GM15510 (cell line): ENCODE data around the gene WNT9B.

Source experiments
- POLR2A ChIP-seq: IDR thresholded peaks from 3 replicates; pipeline ENCODE4 v1.6.1; 2011; ENCODE audit warnings: borderline replicate concordance; ENCODE audit not compliant: insufficient read length; ENCODE audit errors: extremely low read depth

WNT9B gene

DNA sequence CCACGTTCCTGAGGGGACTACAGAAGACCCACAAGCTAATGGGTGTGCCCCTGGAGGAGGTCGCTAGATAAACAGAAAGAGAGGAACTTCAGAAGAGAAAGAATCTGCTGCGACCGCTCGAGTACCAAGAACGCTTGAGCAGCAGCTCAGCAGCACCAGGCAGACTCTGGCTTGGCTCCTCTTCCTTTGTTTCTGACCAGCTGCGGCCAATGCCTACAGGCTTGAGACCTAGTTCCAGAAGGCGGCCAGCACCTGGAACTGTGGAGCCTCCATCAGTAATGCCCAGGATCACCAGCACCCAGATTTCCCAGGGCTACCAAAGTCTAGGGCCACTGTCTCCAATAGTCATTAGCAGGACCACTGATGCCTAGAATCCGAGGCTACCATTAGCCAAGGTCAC lies 45.6 kb downstream of the WNT9B start:
- TF ChIP-seq POLR2A = no peak

DNA sequence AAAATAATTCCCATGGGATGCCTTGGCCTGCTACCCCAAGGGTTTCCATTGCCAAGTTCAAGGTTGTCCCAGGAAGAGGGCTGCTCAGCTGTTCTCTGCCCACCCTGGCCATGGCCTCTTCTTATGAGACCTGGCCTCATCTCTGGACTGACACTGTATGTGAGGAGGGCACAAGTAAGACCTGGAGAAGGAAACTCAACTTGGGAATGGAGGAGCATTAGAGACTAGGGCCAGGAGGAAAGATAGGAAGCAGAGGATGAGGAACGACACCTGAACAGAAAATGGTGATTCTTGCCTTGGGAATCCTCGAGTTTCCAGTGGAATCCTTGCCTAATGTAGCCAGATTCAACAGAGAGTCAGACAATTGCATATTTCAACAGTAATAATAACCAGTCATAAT lies 47.0 kb downstream of the WNT9B start:
- no peak for TF ChIP-seq POLR2A

DNA sequence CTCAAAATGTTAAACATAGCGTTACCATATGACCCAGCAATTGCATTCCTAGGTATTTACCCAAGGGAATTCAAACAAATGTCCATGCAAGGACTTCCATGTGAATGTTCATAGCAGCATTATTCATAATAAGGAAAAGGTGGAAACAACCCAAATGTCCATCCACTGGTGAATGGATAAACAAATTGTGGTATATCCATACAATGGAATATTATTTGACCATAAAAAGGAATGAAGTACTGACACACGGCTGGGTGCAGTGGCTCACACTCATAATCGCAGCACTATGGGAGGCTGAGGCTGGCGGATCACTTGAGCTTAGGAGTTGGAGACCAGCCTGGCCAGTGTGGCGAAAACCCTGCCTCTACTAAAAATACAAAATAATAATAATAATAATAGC lies 47.5 kb downstream of the WNT9B start:
- no peak for TF ChIP-seq POLR2A

DNA sequence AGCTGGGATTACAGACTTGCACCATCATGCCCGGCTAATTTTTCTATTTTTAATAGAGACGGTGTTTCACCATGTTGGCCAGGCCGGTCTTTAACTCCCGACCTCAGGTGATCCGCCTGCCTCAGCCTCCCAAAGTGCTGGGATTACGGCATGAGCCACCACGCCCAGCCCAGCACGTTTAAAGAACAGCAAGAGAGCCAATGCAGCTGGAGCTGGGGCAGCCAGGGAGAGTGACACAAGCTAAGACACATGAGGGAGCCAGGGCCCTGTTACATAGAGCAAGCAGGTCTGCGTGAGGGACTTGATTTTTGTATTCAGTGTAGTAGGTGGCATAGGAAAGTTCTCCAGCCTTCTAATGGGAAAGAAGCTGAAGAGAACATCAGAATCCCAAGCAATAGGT lies 49.9 kb downstream of the WNT9B start:
- no peak for TF ChIP-seq POLR2A

DNA sequence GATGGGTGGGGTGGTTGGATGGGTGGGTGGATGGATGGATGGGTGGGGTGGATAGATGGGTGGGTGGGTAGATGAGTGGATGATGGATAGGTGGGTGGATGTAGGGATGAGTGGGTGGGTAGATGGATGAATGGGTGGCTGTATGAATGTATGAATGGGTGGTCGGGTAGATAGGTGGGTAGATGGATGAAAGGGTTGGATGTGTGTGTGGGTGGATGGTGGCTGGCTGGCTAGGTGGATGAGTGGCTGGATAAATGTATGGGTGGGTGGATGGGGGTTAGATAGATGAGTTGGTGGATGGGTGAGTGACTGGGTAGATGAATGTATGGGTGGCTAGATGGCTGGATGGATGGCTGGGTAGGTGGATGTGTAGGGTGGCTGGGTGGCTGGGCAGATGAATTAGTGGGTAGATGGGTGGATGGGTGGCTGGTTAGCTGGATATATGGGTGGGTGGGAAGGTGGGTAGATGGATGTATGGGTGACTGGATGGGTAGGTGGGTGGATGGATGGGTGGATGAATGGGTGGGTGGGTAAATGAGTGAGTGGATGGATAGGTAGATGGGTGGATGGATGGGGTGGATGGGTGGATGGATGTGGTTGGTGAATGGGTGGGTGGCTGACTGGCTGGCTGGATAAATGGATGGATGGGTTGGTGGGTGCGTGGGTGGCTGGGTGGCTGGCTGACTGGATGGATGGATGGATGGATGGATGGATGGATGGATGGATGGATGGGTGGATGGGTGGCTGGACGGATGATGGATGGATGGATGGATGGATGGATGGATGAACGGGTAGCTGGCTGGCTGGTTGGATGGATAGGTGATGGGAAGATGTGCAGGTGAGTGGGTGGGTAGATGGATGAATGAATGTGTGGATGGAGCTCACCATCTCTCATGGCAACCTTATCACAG lies 52.6 kb downstream of the WNT9B start:
- TF ChIP-seq POLR2A = no peak

DNA sequence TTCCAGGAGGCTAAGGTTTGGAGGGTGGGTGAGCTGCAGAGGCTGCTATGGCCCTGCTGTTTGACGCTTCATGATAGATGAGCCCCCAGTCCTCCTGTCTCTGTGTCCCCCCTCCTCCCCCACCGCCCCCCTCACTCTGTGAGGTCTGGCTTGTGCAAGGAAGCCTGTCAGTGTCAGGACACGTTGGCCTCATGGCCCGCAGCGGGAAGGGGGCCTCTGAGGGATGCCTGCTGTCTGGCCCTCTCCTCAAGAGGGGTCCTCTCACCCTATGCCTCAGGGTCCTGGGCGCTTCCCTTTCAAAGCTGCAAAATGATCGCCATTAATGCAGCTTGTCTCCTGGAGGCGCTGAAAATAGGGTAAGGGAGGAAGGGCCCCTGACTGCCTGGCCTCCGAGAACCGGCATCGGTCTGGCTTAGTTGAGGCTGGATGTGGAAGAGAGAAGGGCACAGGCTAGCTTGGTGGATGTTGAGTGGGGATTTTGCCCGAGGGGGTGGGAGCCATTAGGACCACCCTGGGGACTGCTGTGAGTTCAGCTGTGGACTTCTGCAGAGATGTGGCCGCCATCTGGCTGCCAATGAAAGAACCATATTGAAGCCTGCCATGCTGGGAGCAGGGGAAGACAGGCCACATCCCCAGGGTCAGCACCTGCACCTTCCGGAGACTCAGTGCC lies 56.8 kb downstream of the WNT9B start:
- TF ChIP-seq POLR2A = no peak

DNA sequence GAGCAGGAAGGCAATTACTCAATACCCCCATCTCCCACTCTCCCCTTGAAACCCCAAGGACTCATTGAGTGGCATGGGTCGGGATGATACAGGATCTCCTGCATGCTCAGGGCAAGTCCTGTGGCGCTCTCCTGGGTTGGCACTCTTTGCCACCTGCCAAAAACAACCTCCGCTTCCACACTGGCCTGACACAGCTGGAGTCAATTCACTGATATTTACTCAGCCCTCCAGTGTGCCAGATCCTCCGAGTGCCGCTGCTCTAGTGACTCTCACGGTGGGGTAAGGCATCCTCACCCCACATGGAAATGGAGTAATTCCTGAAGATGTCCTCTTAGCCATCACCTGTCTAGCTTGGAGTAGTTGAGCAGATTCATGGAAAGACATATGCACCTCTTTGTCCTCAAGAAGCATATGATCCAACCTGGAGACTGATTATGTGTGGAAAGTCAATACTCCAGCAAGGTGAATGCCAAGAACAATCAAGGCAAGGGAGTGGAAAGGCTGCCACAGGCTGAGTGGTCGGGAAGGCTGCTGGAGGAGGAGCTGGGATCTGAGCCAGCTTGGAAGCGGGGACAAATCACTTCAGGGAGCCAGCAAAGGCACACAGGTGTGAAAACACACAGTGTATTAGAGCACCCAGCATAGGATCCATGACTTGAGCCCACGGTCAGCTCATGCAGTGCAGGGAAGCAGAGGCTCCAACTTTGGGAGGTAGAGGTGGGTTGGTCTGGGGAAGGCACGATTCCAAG lies 59.0 kb downstream of the WNT9B start:
- no peak for TF ChIP-seq POLR2A

DNA sequence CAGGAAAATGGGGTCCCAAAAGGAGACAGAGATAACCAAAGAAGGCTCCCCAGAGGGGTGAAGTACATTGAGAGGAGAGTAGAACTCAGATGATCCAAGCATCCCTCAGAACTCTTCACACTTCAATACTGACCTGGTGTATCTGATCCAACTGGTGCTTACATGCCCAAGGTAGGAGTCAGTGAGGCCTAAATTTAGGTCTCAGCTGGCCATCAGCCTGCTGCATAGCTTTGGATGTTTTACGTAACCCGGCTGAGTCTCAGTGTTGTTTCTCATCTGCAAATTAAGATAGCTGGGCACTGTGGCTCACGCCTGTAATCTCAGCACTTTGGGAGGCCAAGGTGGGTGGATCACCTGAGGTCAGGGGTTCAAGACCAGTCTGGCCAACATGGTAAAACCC lies 59.9 kb downstream of the WNT9B start:
- no peak for TF ChIP-seq POLR2A

DNA sequence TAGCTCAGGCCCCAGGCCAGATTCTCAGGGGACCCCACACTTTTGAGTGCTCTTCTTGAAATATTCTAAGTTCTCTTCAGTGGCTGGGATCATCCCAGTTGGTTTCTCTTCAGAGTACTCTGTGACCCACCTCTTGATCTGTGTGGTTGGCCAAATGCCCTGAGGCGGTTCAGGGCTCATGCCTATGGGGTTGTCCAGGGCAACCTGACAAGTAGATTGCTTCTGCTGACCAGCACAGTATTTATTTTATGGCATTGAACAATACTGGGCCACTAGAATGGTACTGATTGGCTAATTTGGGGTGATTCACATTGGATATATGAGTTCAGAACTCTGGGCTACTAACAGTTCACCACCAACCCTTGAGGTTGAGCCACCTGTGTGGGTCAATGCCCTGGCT lies 64.2 kb downstream of the WNT9B start:
- TF ChIP-seq POLR2A = no peak

DNA sequence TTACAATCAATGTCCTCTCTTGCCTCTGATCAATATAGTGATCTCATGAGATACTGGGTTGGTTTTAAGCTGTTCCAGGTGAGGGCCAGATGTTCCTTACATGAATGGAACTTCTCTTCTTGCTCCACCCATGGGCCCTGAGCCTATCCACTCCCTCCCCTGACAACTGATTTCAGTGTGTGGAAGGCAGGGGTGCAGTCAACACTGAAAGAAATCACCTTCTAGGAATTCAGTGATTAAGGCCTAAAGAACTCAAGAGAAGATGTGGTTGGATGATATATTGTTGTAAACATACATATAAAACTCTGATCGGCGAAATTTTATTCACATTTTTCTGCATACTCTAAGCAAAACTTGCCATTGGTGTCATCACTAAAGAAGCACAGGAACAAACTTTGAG lies 64.8 kb downstream of the WNT9B start:
- no peak for TF ChIP-seq POLR2A

DNA sequence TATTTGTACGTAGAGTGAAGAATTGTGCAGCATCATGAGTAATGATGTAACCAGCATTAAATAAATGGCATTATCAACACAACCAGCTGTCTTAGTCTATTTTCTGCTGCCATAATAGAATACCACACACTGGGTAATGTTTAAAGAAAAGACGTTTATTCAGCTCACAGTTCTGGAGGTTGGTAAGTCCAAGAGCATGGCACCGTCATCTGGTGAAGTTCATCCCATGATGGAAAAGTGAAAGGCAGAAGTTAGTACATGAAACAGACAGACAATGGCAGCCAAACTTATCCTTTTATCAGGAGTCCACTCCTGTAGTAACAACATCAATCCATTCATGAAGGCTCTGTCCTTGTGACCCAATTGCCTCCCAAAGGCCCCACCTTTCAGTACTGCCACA lies 65.2 kb downstream of the WNT9B start:
- TF ChIP-seq POLR2A = no peak

DNA sequence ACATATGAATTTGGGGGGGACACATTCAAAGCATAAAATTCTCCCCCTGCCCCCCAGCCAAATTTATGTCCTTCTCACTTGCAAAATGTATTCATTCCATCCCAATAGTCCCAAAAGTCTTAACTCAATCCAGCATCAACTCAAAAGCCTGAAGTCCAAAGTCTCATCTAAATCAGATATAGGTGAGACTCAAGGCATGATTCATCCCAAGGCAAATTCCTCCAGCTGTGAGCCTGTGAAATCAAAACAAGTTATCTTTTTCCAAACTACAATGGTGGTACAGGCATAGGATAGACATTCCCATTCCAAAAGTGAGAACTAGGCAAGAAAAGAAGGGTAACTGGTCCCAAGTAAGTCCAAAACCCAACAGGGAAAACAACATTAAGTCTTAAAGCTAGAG lies 65.7 kb downstream of the WNT9B start:
- no peak for TF ChIP-seq POLR2A

DNA sequence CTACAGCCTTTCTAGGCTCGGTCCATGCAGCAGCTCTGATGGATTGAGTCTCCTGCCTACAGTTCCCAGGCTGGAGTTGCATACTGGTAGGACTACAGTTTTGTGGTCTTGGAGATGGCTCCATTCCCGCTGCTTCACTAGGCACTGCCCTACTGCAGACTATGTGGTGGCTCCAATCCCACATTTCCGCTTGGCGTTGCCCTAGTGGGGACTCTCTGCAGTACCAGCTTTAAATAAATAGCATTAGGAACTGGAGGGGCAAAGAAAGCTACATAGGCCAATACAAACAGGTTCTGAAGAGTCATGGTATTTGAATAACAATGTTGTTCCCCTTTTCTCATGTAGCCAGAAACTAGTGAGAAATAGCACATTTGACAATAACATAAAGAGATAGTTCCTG lies 66.1 kb downstream of the WNT9B start:
- TF ChIP-seq POLR2A = no peak

DNA sequence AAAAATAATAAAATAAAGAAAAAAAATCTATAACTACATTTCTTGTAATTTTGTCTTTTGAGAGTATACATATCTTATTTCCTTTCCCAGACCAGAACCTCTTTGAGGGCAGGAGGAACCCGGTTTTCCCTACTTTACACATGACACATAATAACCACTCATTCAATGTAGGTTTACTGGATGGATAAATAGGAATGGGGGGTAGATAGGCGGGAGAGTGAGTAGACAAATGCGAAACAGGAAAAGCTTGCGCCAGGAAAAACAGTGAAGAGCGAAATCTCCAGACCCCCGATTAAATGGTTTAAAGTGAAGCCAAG lies 71.1 kb downstream of the WNT9B start:
- no peak for TF ChIP-seq POLR2A

DNA sequence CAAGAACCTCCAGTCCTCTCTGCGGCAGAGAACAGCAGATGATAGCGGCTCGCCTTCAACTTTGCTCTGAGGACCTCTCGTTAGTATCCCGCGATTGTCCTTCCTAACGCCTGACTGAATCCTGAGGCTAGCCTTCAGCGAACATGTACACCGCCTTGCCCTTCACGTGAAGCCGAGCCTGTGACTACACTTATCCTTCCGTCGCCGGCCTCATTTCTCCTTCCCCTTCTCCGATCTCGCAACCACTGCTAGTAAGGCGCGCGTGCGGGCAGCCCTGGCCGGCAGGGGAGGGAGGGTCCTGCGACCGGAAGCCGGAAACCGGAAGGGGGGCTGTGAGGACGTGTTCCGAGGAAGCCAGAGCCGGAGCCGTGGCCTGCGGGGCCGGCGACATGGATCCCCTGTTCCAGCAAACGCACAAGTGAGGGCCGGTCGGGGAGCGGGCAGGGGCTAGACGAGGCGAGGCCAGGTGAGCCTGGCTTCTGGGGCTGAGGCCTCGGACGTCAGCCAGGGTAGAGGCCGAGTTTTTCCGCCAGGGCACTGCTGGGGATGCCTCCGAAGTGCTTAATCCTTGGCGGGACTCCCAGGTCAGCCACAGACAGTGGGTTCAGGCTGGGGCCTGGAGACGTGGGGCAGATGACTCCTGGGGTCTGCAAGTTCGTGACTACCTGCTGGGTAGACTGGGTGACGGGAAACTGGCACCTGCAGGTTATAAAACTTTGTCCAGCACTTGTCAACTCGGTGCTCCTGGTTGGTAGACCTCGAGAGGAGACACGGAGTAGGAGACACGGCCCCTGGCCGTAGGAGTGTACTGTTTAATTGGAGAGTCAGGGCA lies 71.6 kb downstream of the WNT9B start, which contains the start of gene GOSR2:
Gene GOSR2, plus strand, starts transcription at position 357 of the 832 bp plus-strand sequence. Its CDS starts 33 bp downstream, at position 390.
- peak; percentile 93 for TF ChIP-seq POLR2A
